Effector memory CD8-positive, alpha-beta T cell (primary cell): ENCODE measurements around the gene RPTOR.
A peak's percentile ranks its signal among the peaks of the same experiment; 100 is the strongest.

Experiments used
- ATAC-seq: fragments of 150-1000 bp; cut with Tn5 transposase; replicated peaks from 2 replicates; pipeline ENCODE4 v1.10.0; 2021; ENCODE audit warnings: mild to moderate bottlenecking, moderate library complexity
- DNase-seq, 3 experiments: peaks; one replicate each; pipeline ENCODE4 v3.0.0; 2021
- H3K27ac Mint-ChIP-seq, 2 donors: one replicate each; pipeline ENCODE4 v1.8.0; 2022; ENCODE audit warnings: mild to moderate bottlenecking in 2 of 2, mixed read lengths in 2 of 2, moderate library complexity in 2 of 2
- H3K27me3 Mint-ChIP-seq, 2 donors: one replicate each; pipeline ENCODE4 v1.8.0; 2022; ENCODE audit warnings: mixed read lengths in 2 of 2
- H3K36me3 Mint-ChIP-seq: one replicate; pipeline ENCODE4 v1.8.0; 2022; ENCODE audit warnings: mild to moderate bottlenecking, moderate library complexity, mixed read lengths; ENCODE audit not compliant: insufficient read depth
- H3K4me1 Mint-ChIP-seq, 2 donors: one replicate each; pipeline ENCODE4 v1.8.0; 2022; ENCODE audit warnings: low read depth in 2 of 2, mixed read lengths in 2 of 2
- H3K4me3 Mint-ChIP-seq, 2 donors: one replicate each; pipeline ENCODE4 v1.8.0; 2022; ENCODE audit warnings: mild to moderate bottlenecking in 2 of 2, mixed read lengths in 2 of 2, moderate library complexity in 2 of 2
- H3K9me3 Mint-ChIP-seq, 2 donors: one replicate each; pipeline ENCODE4 v1.8.0; 2022; ENCODE audit warnings: mixed read lengths in 2 of 2

Gene RPTOR

DNA sequence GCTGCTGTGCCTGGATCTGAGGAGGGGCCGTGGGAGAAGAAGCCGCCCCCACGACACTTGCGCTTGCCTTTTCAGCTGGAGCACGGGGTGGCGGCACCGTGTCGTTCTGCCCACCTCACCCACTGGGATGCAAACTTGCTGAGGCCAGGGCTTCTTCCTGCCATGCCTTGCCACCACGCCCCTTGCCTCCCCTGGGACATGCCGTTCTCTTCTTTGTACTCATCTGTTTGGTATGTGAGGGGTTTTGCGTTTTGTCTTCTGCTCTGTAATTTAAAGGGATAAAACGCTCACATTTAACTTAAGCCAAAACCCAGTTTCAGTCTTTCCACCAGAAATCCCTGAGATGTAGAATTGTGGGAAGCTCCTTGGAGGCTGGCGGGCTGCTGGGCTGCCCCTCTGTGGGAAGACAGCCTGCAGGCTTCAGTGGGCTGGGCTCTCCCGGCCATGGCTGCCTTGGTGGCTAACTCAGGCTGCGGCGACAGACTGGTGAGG is 180.2 kb downstream of the RPTOR start:
- no peak for DNase-seq
- Mint-ChIP-seq H3K36me3 (peaks cover 10% of the 10 kb centered on the region), H3K4me1 (peaks cover 34 to 43% of the 10 kb centered on the region in 2 donors)

DNA sequence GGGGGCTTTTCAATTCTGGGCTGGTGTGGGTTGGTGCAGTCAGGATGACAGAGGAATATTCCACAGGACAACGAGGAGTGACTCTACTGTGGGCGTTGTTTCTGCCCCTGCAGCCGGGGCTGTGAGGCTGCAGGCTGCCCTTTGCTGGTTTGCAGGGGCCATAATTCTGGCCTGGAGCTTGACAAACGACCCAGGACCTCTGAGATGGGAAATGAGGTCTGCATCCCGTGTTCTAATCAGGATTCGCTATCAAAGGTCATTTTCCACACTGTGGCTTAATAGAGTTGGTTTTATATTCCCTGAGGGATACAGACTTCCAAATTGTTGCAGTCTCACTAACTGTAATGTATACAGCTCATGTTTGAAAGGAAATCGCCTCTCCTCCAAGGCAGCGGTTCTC is 180.9 kb downstream of the RPTOR start:
- Mint-ChIP-seq H3K27me3 (no peaks in the 10 kb centered on the region), H3K36me3 (peaks cover 10% of the 10 kb centered on the region), H3K9me3 (no peaks in the 10 kb centered on the region), H3K4me1 (peaks cover 37 to 45% of the 10 kb centered on the region in 2 donors), H3K27ac (no peak overlapping the region), H3K4me3 (no peak overlapping the region)
- no peak for ATAC-seq
- no peak for DNase-seq

More for the DNA sequence above, 180.2 kb downstream of the RPTOR start:
- no peaks in the 10 kb centered on the region for H3K9me3 Mint-ChIP-seq
- H3K27me3 Mint-ChIP-seq, result no peaks in the 10 kb centered on the region
- peak overlapping the region in 1 of 2 donors; percentile 21 for H3K27ac Mint-ChIP-seq
- ATAC-seq, result no peak
- no peak overlapping the region for H3K4me3 Mint-ChIP-seq

DNA sequence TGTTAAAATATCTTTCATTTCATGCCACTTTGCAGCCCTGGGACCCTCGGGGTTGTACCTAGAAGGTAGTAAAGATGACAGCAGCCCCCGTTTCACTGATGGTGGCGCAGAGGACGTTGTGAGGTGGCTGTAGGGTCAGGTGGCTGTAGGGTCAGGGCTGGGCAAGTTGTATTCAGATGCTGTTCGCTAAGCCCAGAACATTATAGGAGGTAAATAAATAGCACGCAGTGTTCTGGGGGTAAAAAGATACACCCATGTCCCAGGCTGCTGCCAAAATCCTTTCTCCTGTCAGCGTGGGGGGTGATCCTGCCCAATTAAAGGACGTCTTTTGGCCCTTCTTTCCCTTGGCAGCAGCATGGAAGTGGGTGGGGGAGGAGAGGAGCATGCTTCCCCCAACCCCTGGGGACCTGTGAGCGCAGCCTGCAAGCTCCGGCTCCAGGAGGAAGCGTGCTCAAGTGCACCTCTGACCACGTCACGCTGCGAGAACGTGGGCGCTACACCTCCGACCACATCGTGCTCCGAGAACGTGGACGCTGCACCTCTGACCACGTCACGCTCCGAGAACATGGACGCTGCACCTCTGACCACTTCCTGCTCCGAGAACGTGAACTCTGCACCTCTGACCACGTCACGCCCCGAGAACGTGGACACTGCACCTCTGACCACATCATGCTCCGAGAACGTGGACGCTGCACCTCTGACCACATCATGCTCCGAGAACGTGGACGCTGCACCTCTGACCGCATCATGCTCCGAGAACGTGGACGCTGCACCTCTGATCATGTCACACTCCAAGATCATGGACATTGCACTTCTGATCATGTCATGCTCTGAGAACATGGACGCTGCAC is 182.1 kb downstream of the RPTOR start:
- Mint-ChIP-seq H3K4me3 (no peak overlapping the region), H3K27me3 (no peaks in the 10 kb centered on the region), H3K36me3 (peaks cover 9% of the 10 kb centered on the region), H3K9me3 (no peaks in the 10 kb centered on the region), H3K27ac (peak overlapping the region in 1 of 2 donors; percentile 41), H3K4me1 (peaks cover 33 to 44% of the 10 kb centered on the region in 2 donors)
- ATAC-seq, result no peak
- no peak for DNase-seq

GRCh38 chr17:80727409-80727755 is 182.7 kb downstream of the RPTOR start:
- H3K36me3 Mint-ChIP-seq, result peaks cover 9% of the 10 kb centered on the region
- DNase-seq (no peak), ATAC-seq (no peak)
- no peaks in the 10 kb centered on the region for H3K9me3 Mint-ChIP-seq
- H3K27ac Mint-ChIP-seq, result no peak overlapping the region
- H3K27me3 Mint-ChIP-seq, result no peaks in the 10 kb centered on the region
- peaks cover 28 to 40% of the 10 kb centered on the region in 2 donors for H3K4me1 Mint-ChIP-seq
- H3K4me3 Mint-ChIP-seq, result no peak overlapping the region

DNA sequence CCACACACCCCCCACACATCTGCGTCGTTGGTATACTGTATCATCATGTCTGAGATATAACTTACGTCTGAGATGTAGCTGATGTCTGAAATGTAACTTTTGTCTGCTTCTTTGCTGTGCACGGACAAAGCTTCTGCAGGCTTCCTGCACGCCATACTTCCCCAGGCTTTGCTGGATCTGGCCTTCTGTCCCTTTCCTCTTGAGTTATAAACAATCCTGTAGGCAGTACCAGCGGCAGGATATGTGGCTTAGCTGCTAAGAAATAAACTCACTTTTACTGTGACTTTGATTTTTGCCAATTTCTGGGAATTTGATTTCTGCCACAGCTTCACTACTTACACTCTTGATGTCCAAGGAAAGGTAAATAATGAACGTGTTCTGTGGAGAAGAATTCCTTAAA is 184.4 kb downstream of the RPTOR start:
- no peak for DNase-seq
- peaks cover 21 to 29% of the 10 kb centered on the region in 2 donors for H3K4me1 Mint-ChIP-seq
- no peaks in the 10 kb centered on the region for H3K9me3 Mint-ChIP-seq
- H3K27ac Mint-ChIP-seq, result peak overlapping the region in 1 of 2 donors; percentile 69
- no peak overlapping the region for H3K4me3 Mint-ChIP-seq
- no peak for ATAC-seq
- H3K36me3 Mint-ChIP-seq, result peaks cover 9% of the 10 kb centered on the region
- no peaks in the 10 kb centered on the region for H3K27me3 Mint-ChIP-seq

GRCh38 chr17:80729761-80730160 is 185.1 kb downstream of the RPTOR start:
- Mint-ChIP-seq H3K4me1 (peaks cover 22 to 28% of the 10 kb centered on the region in 2 donors), H3K36me3 (peaks cover 10% of the 10 kb centered on the region), H3K27ac (peak overlapping the region; percentile 69 to 72), H3K9me3 (no peaks in the 10 kb centered on the region), H3K4me3 (peak overlapping the region in 1 of 2 donors; percentile 11), H3K27me3 (no peaks in the 10 kb centered on the region)
- ATAC-seq (no peak), DNase-seq (no peak)

DNA sequence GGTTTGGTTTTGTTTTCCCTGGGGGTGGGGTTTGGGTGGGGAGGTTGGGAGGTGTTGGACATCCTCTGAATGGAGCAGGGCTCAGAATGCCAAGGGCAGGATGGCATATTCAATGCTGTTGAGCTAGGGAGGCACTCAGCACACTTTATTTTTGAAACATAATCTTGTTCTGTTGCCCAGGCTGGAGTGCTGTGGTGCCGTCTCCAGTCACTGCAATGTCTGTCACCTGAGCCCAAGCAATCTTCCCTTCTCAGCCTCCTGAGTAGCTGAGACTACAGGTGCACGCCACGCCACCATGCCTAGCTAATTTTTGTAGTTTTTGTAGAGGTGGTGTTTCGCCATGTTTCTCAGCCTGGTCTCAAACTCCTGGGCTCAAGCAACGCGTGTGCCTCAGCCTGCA is 186.1 kb downstream of the RPTOR start:
- H3K4me3 Mint-ChIP-seq, result peak overlapping the region; percentile 58 to 69

GRCh38 chr17:80731323-80731722 is 186.7 kb downstream of the RPTOR start:
- ATAC-seq (peak; percentile 56), DNase-seq (peak in 1 of 3 experiments; percentile 13)
- peak overlapping the region; percentile 77 to 94 for H3K27ac Mint-ChIP-seq
- H3K27me3 Mint-ChIP-seq, result no peaks in the 10 kb centered on the region
- no peaks in the 10 kb centered on the region for H3K9me3 Mint-ChIP-seq
- peaks cover 20 to 28% of the 10 kb centered on the region in 2 donors for H3K4me1 Mint-ChIP-seq
- peaks cover 17% of the 10 kb centered on the region for H3K36me3 Mint-ChIP-seq
- peak overlapping the region; percentile 58 to 69 for H3K4me3 Mint-ChIP-seq

More for the DNA sequence above, 186.1 kb downstream of the RPTOR start:
- peaks cover 13% of the 10 kb centered on the region for H3K36me3 Mint-ChIP-seq
- H3K9me3 Mint-ChIP-seq, result no peaks in the 10 kb centered on the region
- peaks cover 20 to 28% of the 10 kb centered on the region in 2 donors for H3K4me1 Mint-ChIP-seq
- peak; percentile 21 for ATAC-seq
- peak overlapping the region; percentile 77 to 94 for H3K27ac Mint-ChIP-seq
- H3K27me3 Mint-ChIP-seq, result no peaks in the 10 kb centered on the region
- DNase-seq, result no peak

- peaks cover 16 to 22% of the 10 kb centered on the region in 2 donors for H3K4me1 Mint-ChIP-seq
- H3K27ac Mint-ChIP-seq, result no peak overlapping the region
- no peak overlapping the region for H3K4me3 Mint-ChIP-seq
- H3K36me3 Mint-ChIP-seq, result peaks cover 16% of the 10 kb centered on the region
- DNase-seq (no peak), ATAC-seq (no peak)
- H3K27me3 Mint-ChIP-seq, result no peaks in the 10 kb centered on the region
- H3K9me3 Mint-ChIP-seq, result no peaks in the 10 kb centered on the region
These were observed 187.6 kb downstream of the RPTOR start for GRCh38 chr17:80732268-80732667.

DNA sequence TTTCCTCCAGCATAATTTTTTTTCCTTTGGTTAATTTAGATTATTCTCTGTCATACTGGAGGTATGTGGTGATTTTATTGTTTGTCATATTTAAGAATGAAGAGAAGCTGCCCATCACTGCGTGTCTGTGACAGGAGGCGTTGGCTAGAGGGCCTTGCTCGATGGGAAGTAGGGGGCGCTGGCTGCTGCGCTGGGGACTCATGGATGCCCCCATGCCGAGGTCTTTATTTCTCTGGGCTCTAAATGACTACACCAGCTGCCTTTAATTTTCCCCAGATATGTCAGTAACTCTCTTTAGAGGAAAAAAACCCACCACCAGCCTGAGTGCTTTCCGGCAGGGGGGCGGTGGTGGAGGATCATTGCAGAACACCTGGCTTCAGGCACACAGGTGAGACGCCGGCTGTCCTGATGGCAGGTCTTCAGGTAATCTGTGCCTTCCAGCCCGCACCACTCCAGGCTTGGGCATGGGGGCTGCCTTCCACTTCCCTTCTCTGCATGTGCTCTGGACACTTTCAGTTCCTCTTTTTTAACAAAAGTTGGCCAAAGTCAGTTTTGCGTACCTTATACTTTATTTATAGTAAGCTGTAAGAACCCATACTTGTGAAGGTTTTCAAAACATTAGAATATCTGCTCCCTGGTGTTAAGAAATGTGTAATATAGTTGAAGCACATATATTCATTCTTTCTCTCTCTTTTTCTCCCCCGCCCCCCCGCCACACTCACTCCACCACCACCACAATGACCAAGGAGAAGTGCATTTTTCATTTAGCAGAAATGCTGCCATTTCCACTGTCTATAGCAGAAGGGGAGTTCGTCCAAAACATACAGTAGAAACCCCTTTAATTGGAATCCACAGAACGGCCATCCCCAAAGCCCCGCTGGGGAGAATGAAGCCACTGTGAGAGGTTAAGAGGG is 192.7 kb downstream of the RPTOR start:
- Mint-ChIP-seq H3K27ac (no peak overlapping the region), H3K4me3 (no peak overlapping the region), H3K36me3 (peaks cover 14% of the 10 kb centered on the region), H3K27me3 (no peaks in the 10 kb centered on the region), H3K9me3 (no peaks in the 10 kb centered on the region), H3K4me1 (peaks cover 14 to 19% of the 10 kb centered on the region in 2 donors)
- DNase-seq (no peak), ATAC-seq (peak; percentile 32)

DNA sequence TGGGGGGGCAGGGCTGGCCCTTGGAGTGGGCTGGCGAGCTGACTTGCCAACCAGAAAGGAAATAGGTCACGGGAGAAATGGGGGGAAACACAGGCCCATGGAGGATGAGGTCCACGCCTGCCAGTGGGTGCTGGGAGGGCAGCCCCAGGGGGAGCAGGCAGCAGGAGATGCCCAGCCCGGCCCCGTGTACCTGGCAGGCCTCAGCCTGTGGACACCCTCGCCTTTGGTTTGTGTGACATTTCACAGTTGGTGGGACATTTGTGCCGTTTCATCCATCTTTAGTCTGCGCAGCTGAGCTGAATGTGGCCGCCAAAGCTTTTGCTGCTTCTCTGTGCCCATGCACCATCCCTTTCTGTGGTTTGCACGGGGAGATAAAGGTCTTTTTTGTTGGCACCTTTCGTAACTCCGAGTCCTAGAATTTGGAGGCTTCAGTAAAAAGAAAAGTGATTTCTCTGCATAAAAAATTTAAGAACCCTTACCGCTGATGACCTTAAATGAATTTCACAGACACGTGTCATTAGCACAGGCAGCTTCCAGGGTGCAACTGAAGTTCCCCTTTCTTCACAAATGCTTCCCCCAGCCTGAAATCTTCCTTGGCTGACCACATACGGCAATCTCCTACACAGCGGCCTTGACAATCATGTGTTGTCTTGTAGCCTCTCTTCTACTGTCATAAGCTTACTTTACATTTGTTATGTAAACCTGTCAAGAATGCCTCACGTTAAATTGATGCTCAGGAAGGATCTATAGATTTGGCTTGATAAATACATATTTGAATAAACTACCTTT is 193.6 kb downstream of the RPTOR start:
- Mint-ChIP-seq H3K4me1 (peaks cover 20 to 27% of the 10 kb centered on the region in 2 donors), H3K4me3 (no peak overlapping the region), H3K9me3 (no peaks in the 10 kb centered on the region), H3K36me3 (peaks cover 14% of the 10 kb centered on the region), H3K27me3 (no peaks in the 10 kb centered on the region), H3K27ac (peak overlapping the region in 1 of 2 donors; percentile 90)
- ATAC-seq (no peak), DNase-seq (no peak)

DNA sequence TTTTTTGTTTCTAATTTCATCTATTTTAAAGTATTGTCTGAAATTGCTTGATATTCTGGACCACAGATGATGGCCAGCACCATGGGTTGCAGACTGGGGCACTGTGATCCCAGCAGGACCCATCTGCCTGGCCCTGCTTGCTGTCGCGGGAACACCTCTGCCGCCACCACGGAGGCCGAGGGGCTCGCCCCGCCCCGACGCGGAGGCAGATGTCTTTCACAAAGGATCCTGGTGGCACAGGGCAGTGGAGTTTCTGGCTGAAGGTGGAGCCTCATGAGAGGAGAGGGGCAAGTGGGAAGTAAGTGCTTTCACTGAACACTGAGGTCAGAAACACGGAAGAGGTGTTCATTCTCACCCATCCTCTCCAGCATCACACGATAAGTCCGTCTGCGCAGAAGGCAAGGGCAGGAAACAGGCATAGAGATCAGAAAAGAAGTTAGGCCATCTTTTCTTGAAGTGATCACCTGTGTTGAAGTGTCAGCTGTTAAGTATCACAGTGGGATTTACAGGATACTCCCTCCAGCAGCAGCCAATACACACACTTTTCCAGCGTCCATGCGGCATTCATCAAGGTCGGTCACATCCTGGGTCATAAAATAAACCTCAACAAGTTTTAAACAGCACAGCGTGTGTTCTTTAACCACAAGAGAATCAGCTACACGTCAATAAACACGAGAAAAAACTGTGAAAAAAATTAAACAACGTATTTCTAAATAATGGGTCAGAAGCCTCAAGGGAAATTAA is 194.5 kb downstream of the RPTOR start:
- DNase-seq (no peak), ATAC-seq (peak; percentile 58)
- H3K4me1 Mint-ChIP-seq, result peaks cover 18 to 26% of the 10 kb centered on the region in 2 donors
- no peaks in the 10 kb centered on the region for H3K27me3 Mint-ChIP-seq
- peak overlapping the region; percentile 78 to 90 for H3K27ac Mint-ChIP-seq
- peak overlapping the region in 1 of 2 donors; percentile 29 for H3K4me3 Mint-ChIP-seq
- no peaks in the 10 kb centered on the region for H3K9me3 Mint-ChIP-seq
- H3K36me3 Mint-ChIP-seq, result peaks cover 14% of the 10 kb centered on the region
